OCI-LY3 (cell line): ENCODE results near the gene PJA2.

ENCODE experiments used
- EZH2phosphoT487 ChIP-seq: fragments of 200-600 bp; shearing (Covaris generic); IDR thresholded peaks from 2 replicates; pipeline ENCODE4 v1.6.1; 2018; ENCODE audit warnings: antibody characterized with exemption, mixed run types, low read depth
- TF ChIP-seq, protein P1 (sequence below): fragments of 200-600, 300-600 bp; sonication (generic); IDR thresholded peaks from 2 replicates; pipeline ENCODE4 v1.5.1; 2014; ENCODE audit warnings: antibody characterized with exemption, low read length, low read depth

DNA sequence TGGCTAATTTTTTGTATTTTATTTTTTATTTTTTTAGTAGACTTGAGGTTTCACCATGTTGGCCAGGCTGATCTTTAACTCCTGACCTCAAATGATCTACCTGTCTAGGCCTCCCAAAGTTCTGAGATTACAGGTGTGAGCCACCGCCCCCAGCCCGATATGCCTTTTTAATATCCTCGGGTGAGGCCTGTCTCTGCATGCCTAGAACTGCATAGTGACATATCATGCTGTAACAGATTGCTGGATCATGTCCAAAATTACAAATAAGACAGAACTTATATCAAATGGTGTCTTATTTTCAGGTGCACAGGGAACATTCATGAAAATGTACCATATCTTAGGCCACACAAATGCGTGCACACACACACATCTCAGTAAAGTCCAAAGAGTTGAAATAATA is 39.1 kb upstream of the PJA2 start:
- TF ChIP-seq, protein P1, sequence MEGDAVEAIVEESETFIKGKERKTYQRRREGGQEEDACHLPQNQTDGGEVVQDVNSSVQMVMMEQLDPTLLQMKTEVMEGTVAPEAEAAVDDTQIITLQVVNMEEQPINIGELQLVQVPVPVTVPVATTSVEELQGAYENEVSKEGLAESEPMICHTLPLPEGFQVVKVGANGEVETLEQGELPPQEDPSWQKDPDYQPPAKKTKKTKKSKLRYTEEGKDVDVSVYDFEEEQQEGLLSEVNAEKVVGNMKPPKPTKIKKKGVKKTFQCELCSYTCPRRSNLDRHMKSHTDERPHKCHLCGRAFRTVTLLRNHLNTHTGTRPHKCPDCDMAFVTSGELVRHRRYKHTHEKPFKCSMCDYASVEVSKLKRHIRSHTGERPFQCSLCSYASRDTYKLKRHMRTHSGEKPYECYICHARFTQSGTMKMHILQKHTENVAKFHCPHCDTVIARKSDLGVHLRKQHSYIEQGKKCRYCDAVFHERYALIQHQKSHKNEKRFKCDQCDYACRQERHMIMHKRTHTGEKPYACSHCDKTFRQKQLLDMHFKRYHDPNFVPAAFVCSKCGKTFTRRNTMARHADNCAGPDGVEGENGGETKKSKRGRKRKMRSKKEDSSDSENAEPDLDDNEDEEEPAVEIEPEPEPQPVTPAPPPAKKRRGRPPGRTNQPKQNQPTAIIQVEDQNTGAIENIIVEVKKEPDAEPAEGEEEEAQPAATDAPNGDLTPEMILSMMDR = no peak
- no peak for TF ChIP-seq EZH2phosphoT487
